Endodermal cell (in vitro differentiated cells): Measurements from ENCODE around the gene ITIH5. TPM values are rescaled to one million over a fixed set of nuclear protein-coding genes. Genes with fewer than 3 reads are reported as not detected.

ENCODE experiments used
- DNase-seq: peaks from one replicate; pipeline ENCODE4 v3.0.0-alpha.2; 2017
- H3K27ac ChIP-seq: 2 replicates; pipeline ENCODE4 v1.5.1; 2013; ENCODE audit warnings: mild to moderate bottlenecking, low read depth, low read length, moderate library complexity
- H3K27me3 ChIP-seq: 2 replicates; pipeline ENCODE4 v1.6.1; 2013; ENCODE audit warnings: mild to moderate bottlenecking, low read length, moderate library complexity; ENCODE audit not compliant: insufficient read depth, control insufficient read depth, poor library complexity, severe bottlenecking
- H3K36me3 ChIP-seq: 2 replicates; pipeline ENCODE4 v1.7.0; 2013; ENCODE audit warnings: mild to moderate bottlenecking, low read length, moderate library complexity; ENCODE audit not compliant: control insufficient read depth, insufficient read depth
- H3K4me1 ChIP-seq: one replicate; pipeline ENCODE4 v1.7.0; 2013; ENCODE audit warnings: low read length; ENCODE audit not compliant: control insufficient read depth, insufficient read depth
- H3K4me3 ChIP-seq: 2 replicates; pipeline ENCODE4 v1.5.1; 2013; ENCODE audit warnings: mild to moderate bottlenecking, low read length, moderate library complexity
- H3K9ac ChIP-seq: 2 replicates; pipeline ENCODE4 v1.6.1; 2013; ENCODE audit warnings: mild to moderate bottlenecking, low read length, moderate library complexity; ENCODE audit not compliant: poor library complexity, severe bottlenecking; ENCODE audit errors: extremely low read depth
- H3K9me3 ChIP-seq: 2 replicates; pipeline ENCODE4 v1.6.1; 2013; ENCODE audit warnings: mild to moderate bottlenecking, low read length, moderate library complexity; ENCODE audit not compliant: control insufficient read depth
- H3K27ac Mint-ChIP-seq: 2 replicates; pipeline ENCODE4 v1.8.0; 2020; ENCODE audit warnings: mixed read lengths
- H3K27me3 Mint-ChIP-seq: 2 replicates; pipeline ENCODE4 v1.8.0; 2021; ENCODE audit warnings: mild to moderate bottlenecking, mixed read lengths; ENCODE audit not compliant: insufficient read depth
- H3K36me3 Mint-ChIP-seq: 2 replicates; pipeline ENCODE4 v1.8.0; 2020; ENCODE audit warnings: low read depth, mixed read lengths
- H3K4me1 Mint-ChIP-seq: 2 replicates; pipeline ENCODE4 v1.8.0; 2020; ENCODE audit warnings: mixed read lengths
- H3K4me3 Mint-ChIP-seq: 2 replicates; pipeline ENCODE4 v1.8.0; 2020; ENCODE audit warnings: mild to moderate bottlenecking, moderate library complexity, mixed read lengths
- H3K9me3 Mint-ChIP-seq: 2 replicates; pipeline ENCODE4 v1.8.0; 2020; ENCODE audit warnings: mild to moderate bottlenecking, mixed read lengths
- WGBS, 2 experiments: methylation state at CpG; one replicate each; pipeline versions ENCODE4 v1.1.5 to v1.1.7; 2013; ENCODE audit warnings: missing lambda C conversion rate in 2 of 2, mixed read lengths in 1 of 2; ENCODE audit not compliant: insufficient coverage in 1 of 2, insufficient read length in 1 of 2; 5-methylcytosine and 5-hydroxymethylcytosine counted together
- total RNA-seq, 2 donors: library from RNA; stranded (reverse); fragmentation: NEBNext Ultra II Directional in 1 of 2; extraction: Animal tissue kit (Norgen Biotek cat#: 25700) in 1 of 2; gene quantifications; 2 replicates in 1 of 2; 3 replicates in 1 of 2; pipeline ENCODE4 v1.2.1, GENCODE V29; 2021
- TF ChIP-seq, protein P1 (sequence below): fragments of 200-600 bp; sonication (generic); conservative IDR thresholded peaks from 2 replicates; pipeline ENCODE4 v1.5.0; 2021; ENCODE audit warnings: antibody characterized with exemption, mild to moderate bottlenecking

ITIH5 gene
- total RNA-seq, 2 donors from 2014 or later, result 2.9 to 5.3 TPM

- H3K4me1 ChIP-seq, result no peaks in the 10 kb centered on the region
Observed at GRCh38 chr10:7710446-7710845, 43.7 kb upstream of the ITIH5 start.

DNA sequence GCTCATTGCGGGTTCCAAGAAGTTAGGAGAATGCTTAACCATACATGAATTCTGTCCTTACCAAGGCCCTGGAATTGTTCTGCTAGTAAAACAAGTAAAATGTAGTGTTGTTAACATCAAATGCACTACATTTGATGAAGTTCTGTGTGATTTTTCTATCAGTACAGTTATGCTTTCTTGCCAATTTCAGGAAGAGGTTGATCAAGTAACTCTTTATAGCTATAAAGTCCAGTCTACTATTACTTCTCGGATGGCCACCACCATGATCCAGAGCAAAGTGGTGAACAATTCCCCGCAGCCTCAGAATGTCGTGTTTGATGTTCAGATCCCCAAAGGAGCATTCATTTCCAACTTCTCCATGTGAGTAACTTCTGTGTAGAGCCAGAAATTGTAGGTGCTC lies 42.1 kb upstream of the ITIH5 start:
- TF ChIP-seq, protein P1, sequence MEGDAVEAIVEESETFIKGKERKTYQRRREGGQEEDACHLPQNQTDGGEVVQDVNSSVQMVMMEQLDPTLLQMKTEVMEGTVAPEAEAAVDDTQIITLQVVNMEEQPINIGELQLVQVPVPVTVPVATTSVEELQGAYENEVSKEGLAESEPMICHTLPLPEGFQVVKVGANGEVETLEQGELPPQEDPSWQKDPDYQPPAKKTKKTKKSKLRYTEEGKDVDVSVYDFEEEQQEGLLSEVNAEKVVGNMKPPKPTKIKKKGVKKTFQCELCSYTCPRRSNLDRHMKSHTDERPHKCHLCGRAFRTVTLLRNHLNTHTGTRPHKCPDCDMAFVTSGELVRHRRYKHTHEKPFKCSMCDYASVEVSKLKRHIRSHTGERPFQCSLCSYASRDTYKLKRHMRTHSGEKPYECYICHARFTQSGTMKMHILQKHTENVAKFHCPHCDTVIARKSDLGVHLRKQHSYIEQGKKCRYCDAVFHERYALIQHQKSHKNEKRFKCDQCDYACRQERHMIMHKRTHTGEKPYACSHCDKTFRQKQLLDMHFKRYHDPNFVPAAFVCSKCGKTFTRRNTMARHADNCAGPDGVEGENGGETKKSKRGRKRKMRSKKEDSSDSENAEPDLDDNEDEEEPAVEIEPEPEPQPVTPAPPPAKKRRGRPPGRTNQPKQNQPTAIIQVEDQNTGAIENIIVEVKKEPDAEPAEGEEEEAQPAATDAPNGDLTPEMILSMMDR, result no peak
- Histone ChIP-seq H3K4me1 (no peaks in the 10 kb centered on the region), H3K36me3 (no peaks in the 10 kb centered on the region), H3K27ac (no peak overlapping the region), H3K4me3 (no peak overlapping the region), H3K27me3 (no peaks in the 10 kb centered on the region), H3K9me3 (no peaks in the 10 kb centered on the region), H3K9ac (no peak overlapping the region)
- Mint-ChIP-seq H3K9me3 (no peaks in the 10 kb centered on the region), H3K36me3 (no peaks in the 10 kb centered on the region), H3K4me3 (no peak overlapping the region), H3K27me3 (peaks cover 2% of the 10 kb centered on the region), H3K27ac (no peak overlapping the region), H3K4me1 (no peaks in the 10 kb centered on the region)
- DNase-seq, result no peak
- 92 to 100% methylated on average over 3 to 4 of the region's 4 CpGs for WGBS, 2 experiments

More at GRCh38 chr10:7710446-7710845, 43.7 kb upstream of the ITIH5 start:
- Mint-ChIP-seq H3K9me3 (no peaks in the 10 kb centered on the region), H3K4me1 (no peaks in the 10 kb centered on the region), H3K27me3 (peaks cover 2% of the 10 kb centered on the region), H3K27ac (no peak overlapping the region), H3K4me3 (no peak overlapping the region), H3K36me3 (no peaks in the 10 kb centered on the region)
- TF ChIP-seq, protein P1, result no peak
- no peak for DNase-seq
- 94 to 100% methylated on average over 1 of the region's 1 CpG for WGBS, 2 experiments
- H3K27me3 ChIP-seq, result no peaks in the 10 kb centered on the region
- H3K36me3 ChIP-seq, result no peaks in the 10 kb centered on the region
- H3K9me3 ChIP-seq, result no peaks in the 10 kb centered on the region
- H3K9ac ChIP-seq, result no peak overlapping the region
- no peak overlapping the region for H3K4me3 ChIP-seq
- H3K27ac ChIP-seq, result no peak overlapping the region

DNA sequence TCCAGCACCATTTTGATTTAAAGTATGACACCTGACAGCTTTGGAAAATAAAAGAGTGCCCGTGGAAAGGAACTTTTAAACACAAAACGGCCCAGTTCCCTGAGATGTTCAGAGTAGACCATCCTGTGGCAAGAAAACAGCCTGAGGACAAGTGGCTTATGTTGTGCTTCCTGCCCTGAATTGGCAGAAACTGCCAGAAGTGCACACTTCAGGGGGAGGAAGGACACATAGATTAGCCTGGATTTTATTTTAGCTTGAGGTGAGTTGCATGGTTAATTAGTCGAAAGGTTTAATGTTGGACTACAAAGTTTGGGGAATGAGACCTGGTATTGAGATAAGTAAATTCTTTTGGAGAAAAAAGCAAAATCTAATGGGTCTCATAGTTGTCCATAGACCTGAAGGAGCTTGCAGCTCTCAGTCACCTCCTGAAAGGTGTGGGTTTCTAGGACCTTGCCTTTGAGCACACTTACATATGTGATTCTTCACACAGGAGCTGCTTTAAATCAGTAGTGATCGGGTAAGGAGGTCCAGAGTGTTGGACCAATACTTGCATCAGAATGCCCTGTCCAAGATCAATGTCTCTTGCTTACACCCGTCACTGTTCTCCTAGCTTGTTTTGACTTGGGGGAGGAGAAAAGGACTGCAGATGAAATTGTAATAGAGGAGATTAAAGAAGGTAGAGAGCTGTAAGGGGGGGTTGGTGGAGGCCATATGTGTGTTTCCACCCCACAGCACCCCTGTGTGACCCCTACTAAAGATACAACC lies 41.3 kb upstream of the ITIH5 start:
- 89 to 97% methylated on average over 4 to 5 of the region's 5 CpGs for WGBS, 2 experiments
- H3K27me3 ChIP-seq, result no peaks in the 10 kb centered on the region
- Mint-ChIP-seq H3K36me3 (no peaks in the 10 kb centered on the region), H3K27ac (no peak overlapping the region), H3K4me3 (no peak overlapping the region), H3K27me3 (peaks cover 2% of the 10 kb centered on the region), H3K4me1 (no peaks in the 10 kb centered on the region), H3K9me3 (no peaks in the 10 kb centered on the region)
- H3K27ac ChIP-seq, result no peak overlapping the region
- H3K36me3 ChIP-seq, result no peaks in the 10 kb centered on the region
- no peaks in the 10 kb centered on the region for H3K4me1 ChIP-seq
- H3K4me3 ChIP-seq, result no peak overlapping the region
- no peaks in the 10 kb centered on the region for H3K9me3 ChIP-seq
- DNase-seq, result no peak
- no peak overlapping the region for H3K9ac ChIP-seq
- TF ChIP-seq, protein P1, result no peak
